HCT116 (cell line): ENCODE measurements around the gene RNF212. TPM values are rescaled to one million over a fixed set of nuclear protein-coding genes. Genes with fewer than 3 reads are reported as not detected.

ENCODE experiments used
- ATAC-seq: fragments of 200-7000 bp; cut with Tn5 transposase; 2 replicates; pipeline ENCODE4 v1.9.1; 2020; ENCODE audit warnings: mild to moderate bottlenecking, moderate library complexity
- BruUV-seq: library from RNA; stranded (reverse); fragments of 400-500 nt; replicated peaks from 2 replicates; lab custom pipeline; 2021; lab: Mats Ljungman, UMichigan
- CTCF ChIA-PET: fragments of 300-600 bp; sonication (Branson Sonifier 250); formaldehyde crosslinking; loops from one replicate; lab custom pipeline; 2021; ENCODE audit warnings: antibody characterized with exemption; lab: Charles Lee
- POLR2A ChIA-PET: fragments of 300-600, 350-600 bp; sonication (Branson Sonifier 250); formaldehyde crosslinking; loops from one replicate; lab custom pipeline; 2021; ENCODE audit warnings: antibody characterized with exemption; lab: Charles Lee
- RAD21 ChIA-PET, 2 experiments: fragments of 300-600 bp; sonication (Branson Sonifier 250); formaldehyde crosslinking; loops; one replicate each; lab custom pipeline; 2023; ENCODE audit warnings: low total read pairs in 2 of 2; ENCODE audit not compliant: uncharacterized antibody in 2 of 2, unreplicated experiment in 2 of 2, low non-redundant PET in 1 of 2; lab: Charles Lee
- DNase-seq: peaks from one replicate; pipeline ENCODE4 v3.0.0-alpha.2; 2010; ENCODE audit warnings: low read depth, low spot score
- H2AFZ ChIP-seq: fragments of 200-600 bp; shearing (Covaris generic), sonication (generic); 2 replicates; pipeline ENCODE4 v1.6.1; 2017; ENCODE audit warnings: low read depth, mixed run types, mixed read lengths, antibody characterized with exemption, low read length; ENCODE audit not compliant: poor library complexity, severe bottlenecking
- H3K27ac ChIP-seq: 2 replicates; pipeline ENCODE4 v1.5.1; 2012; ENCODE audit warnings: low read depth, low read length
- H3K27me3 ChIP-seq: fragments of 200-600 bp; sonication (generic); 2 replicates; pipeline ENCODE4 v1.6.1; 2016; ENCODE audit warnings: mixed run types, low read length, mixed read lengths; ENCODE audit not compliant: insufficient read depth
- H3K36me3 ChIP-seq, 2 experiments: fragments of 200-500 bp in 1 of 2; fragments of 200-600 bp in 1 of 2; sonication (Bioruptor generic) in 1 of 2; sonication (generic) in 1 of 2; 2 replicates each; pipeline versions ENCODE4 v1.5.1 to v1.6.1; 2014 to 2016; ENCODE audit warnings: low read length in 2 of 2, inconsistent platforms in 1 of 2, mixed read lengths in 1 of 2, mixed run types in 1 of 2; ENCODE audit not compliant: insufficient read depth in 2 of 2, control insufficient read depth in 1 of 2
- H3K4me1 ChIP-seq, 2 experiments: fragments of 200-600 bp in 1 of 2; sonication (generic) in 1 of 2; 2 replicates each; pipeline versions ENCODE4 v1.5.1 to v1.6.1; 2012 to 2017; ENCODE audit warnings: low read length in 2 of 2, inconsistent platforms in 1 of 2, mild to moderate bottlenecking in 1 of 2, mixed read lengths in 1 of 2, mixed run types in 1 of 2, moderate library complexity in 1 of 2; ENCODE audit not compliant: insufficient read depth in 2 of 2, control insufficient read depth in 1 of 2
- H3K4me2 ChIP-seq: fragments of 200-600 bp; sonication (generic); 2 replicates; pipeline ENCODE4 v1.6.1; 2017; ENCODE audit warnings: mixed run types, low read length, mixed read lengths
- H3K4me3 ChIP-seq, 2 experiments: fragments of 200-600 bp in 1 of 2; sonication (generic) in 1 of 2; replicated peaks in 1 of 2; 2 replicates each; pipeline ENCODE4 v1.5.1; 2011 to 2016; ENCODE audit warnings: low read length in 2 of 2, control low read depth in 1 of 2, low read depth in 1 of 2, mild to moderate bottlenecking in 1 of 2, mixed read lengths in 1 of 2, mixed run types in 1 of 2
- H3K79me2 ChIP-seq: fragments of 200-600 bp; sonication (generic); 2 replicates; pipeline ENCODE4 v1.6.1; 2017; ENCODE audit warnings: mild to moderate bottlenecking, mixed run types, low read length, moderate library complexity, mixed read lengths; ENCODE audit not compliant: insufficient read depth
- H3K9ac ChIP-seq: fragments of 200-600 bp; sonication (generic); 2 replicates; pipeline ENCODE4 v1.6.1; 2016; ENCODE audit warnings: low read length, mixed read lengths
- H3K9me2 ChIP-seq: fragments of 200-600 bp; sonication (generic), shearing (Covaris generic); 2 replicates; pipeline ENCODE4 v1.6.1; 2017; ENCODE audit warnings: mixed run types, mild to moderate bottlenecking, moderate library complexity; ENCODE audit not compliant: insufficient read depth
- H3K9me3 ChIP-seq, 2 experiments: fragments of 200-500 bp in 1 of 2; fragments of 200-600 bp in 1 of 2; sonication (Bioruptor generic) in 1 of 2; sonication (generic) in 1 of 2; 2 replicates each; pipeline ENCODE4 v1.6.1; 2014 to 2017; ENCODE audit warnings: low read length in 2 of 2, mixed read lengths in 2 of 2, inconsistent platforms in 1 of 2, low read depth in 1 of 2, mild to moderate bottlenecking in 1 of 2, mixed run types in 1 of 2, moderate library complexity in 1 of 2; ENCODE audit not compliant: control insufficient read depth in 1 of 2, insufficient read depth in 1 of 2
- H4K20me1 ChIP-seq: fragments of 200-600 bp; sonication (generic), shearing (Covaris generic); 2 replicates; pipeline ENCODE4 v1.6.1; 2017; ENCODE audit warnings: mixed run types, mild to moderate bottlenecking, moderate library complexity; ENCODE audit not compliant: insufficient read depth
- CBX3 ChIP-seq: IDR thresholded peaks from 2 replicates; pipeline ENCODE4 v1.6.1; 2012; ENCODE audit warnings: low read depth
- EZH2 ChIP-seq: fragments of 200-600 bp; sonication (generic); IDR thresholded peaks from 2 replicates; pipeline ENCODE4 v1.6.1; 2017; ENCODE audit warnings: antibody characterized with exemption, mixed run types
- EZH2phosphoT487 ChIP-seq: fragments of 200-600 bp; IDR thresholded peaks from 2 replicates; pipeline ENCODE4 v1.6.1; 2018; ENCODE audit warnings: antibody characterized with exemption, borderline replicate concordance
- JUND ChIP-seq: IDR thresholded peaks from 2 replicates; pipeline ENCODE4 v1.6.1; 2012
- MAX ChIP-seq: IDR thresholded peaks from 2 replicates; pipeline ENCODE4 v1.6.1; 2012
- POLR2AphosphoS5 ChIP-seq: IDR thresholded peaks from 2 replicates; pipeline ENCODE4 v1.6.1; 2011; ENCODE audit warnings: mild to moderate bottlenecking, low read depth, low read length, moderate library complexity
- RAD21 ChIP-seq: IDR thresholded peaks from 2 replicates; pipeline ENCODE4 v1.6.1; 2012; ENCODE audit warnings: low read depth, mild to moderate bottlenecking
- SP1 ChIP-seq: IDR thresholded peaks from 2 replicates; pipeline ENCODE4 v1.6.1; 2012; ENCODE audit warnings: low read depth
- ZBTB33 ChIP-seq: IDR thresholded peaks from 2 replicates; pipeline ENCODE4 v1.6.1; 2011; ENCODE audit warnings: mild to moderate bottlenecking, low read length, moderate library complexity; ENCODE audit not compliant: insufficient replicate concordance; ENCODE audit errors: extremely low read depth
- intact Hi-C: fragments of 100-400 bp; cut with micrococcal nuclease; formaldehyde crosslinking; loops from 2 replicates; pipeline ENCODE4 v1.10.0; 2022
- total RNA-seq: library from RNA; stranded (reverse); gene quantifications from one replicate; pipeline ENCODE4 v1.2.1, GENCODE V29; 2021; ENCODE audit not compliant: unreplicated experiment

Gene RNF212
- total RNA-seq, 1 experiment from 2014 or later: not detected

GRCh38 chr4:1027915-1028238, 85.5 kb downstream of the RNF212 start:
- Histone ChIP-seq H3K27me3 (no peaks in the 10 kb centered on the region), H3K4me2 (no peak overlapping the region), H3K36me3 (peaks cover 8 to 11% of the 10 kb centered on the region in 2 experiments; a peak in 3 of 4 replicates), H3K9me2 (no peaks in the 10 kb centered on the region), H3K9me3 (no peaks in the 10 kb centered on the region), H3K27ac (no peak overlapping the region), H3K4me3 (no peak overlapping the region), H4K20me1 (no peaks in the 10 kb centered on the region), H3K9ac (no peak overlapping the region), H3K79me2 (no peaks in the 10 kb centered on the region), H3K4me1 (peaks cover 14 to 34% of the 10 kb centered on the region in 2 experiments; a peak in 3 of 4 replicates), H2AFZ (no peak overlapping the region)
- ChIA-PET RAD21 (no interaction called here), CTCF (no interaction called here), POLR2A (no interaction called here)
- no TSS peak for BruUV-seq
- 0 out of 2 replicates have a peak, but pooled peaks have one; percentile 2 for ATAC-seq
- intact Hi-C loops: no loop called here
- TF ChIP-seq RAD21 (no peak), CBX3 (no peak), POLR2AphosphoS5 (0 out of 2 replicates have a peak, but pooled peaks have one; percentile 25), EZH2phosphoT487 (no peak), ZBTB33 (no peak), MAX (no peak)
- DNase-seq: no peak

GRCh38 chr4:1027219-1027914, 86.0 kb downstream of the RNF212 start:
- Histone ChIP-seq H3K4me3 (no peak overlapping the region), H3K4me2 (no peak overlapping the region), H3K9me3 (no peaks in the 10 kb centered on the region), H3K9ac (no peak overlapping the region), H3K9me2 (no peaks in the 10 kb centered on the region), H3K36me3 (peaks cover 8 to 11% of the 10 kb centered on the region in 2 experiments; a peak in 3 of 4 replicates), H3K79me2 (no peaks in the 10 kb centered on the region), H4K20me1 (no peaks in the 10 kb centered on the region), H2AFZ (no peak overlapping the region), H3K27me3 (no peaks in the 10 kb centered on the region), H3K4me1 (peaks cover 11 to 34% of the 10 kb centered on the region in 2 experiments; a peak in 3 of 4 replicates), H3K27ac (no peak overlapping the region)
- ChIA-PET RAD21 (no interaction called here), CTCF (no interaction called here), POLR2A (no interaction called here)
- no peak for TF ChIP-seq EZH2
- no peak for TF ChIP-seq ZBTB33
- no peak for TF ChIP-seq SP1
- TF ChIP-seq JUND: no peak
- DNase-seq: no peak
- BruUV-seq: no TSS peak
- intact Hi-C loops: no loop called here
- no peak for ATAC-seq
